ENCODE results near the gene CCL24.

DNA sequence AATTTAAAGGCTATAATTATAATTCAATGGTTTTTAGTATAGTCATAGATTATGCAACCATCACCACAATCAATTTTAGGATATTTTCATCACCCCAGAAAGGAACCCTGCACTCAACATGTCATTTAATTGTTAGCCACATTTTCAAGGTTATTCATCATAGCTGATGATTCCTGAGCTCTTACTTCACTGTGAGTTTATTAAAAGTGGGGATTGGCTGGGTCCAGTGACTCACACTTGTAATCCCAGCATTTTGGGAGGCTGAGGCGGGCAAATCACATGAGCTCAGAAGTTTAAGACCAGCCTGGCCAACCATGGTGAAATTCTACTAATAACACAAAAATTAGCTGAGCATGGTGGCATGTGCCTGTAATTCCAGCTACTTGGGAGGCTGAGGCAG lies 42.4 kb downstream of the CCL24 start:
- TF ChIP-seq, protein P1, sequence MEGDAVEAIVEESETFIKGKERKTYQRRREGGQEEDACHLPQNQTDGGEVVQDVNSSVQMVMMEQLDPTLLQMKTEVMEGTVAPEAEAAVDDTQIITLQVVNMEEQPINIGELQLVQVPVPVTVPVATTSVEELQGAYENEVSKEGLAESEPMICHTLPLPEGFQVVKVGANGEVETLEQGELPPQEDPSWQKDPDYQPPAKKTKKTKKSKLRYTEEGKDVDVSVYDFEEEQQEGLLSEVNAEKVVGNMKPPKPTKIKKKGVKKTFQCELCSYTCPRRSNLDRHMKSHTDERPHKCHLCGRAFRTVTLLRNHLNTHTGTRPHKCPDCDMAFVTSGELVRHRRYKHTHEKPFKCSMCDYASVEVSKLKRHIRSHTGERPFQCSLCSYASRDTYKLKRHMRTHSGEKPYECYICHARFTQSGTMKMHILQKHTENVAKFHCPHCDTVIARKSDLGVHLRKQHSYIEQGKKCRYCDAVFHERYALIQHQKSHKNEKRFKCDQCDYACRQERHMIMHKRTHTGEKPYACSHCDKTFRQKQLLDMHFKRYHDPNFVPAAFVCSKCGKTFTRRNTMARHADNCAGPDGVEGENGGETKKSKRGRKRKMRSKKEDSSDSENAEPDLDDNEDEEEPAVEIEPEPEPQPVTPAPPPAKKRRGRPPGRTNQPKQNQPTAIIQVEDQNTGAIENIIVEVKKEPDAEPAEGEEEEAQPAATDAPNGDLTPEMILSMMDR (conservative IDR thresholded peaks at IDR 0.05; ENCODE audit: low read length) = no peak
- TF ChIP-seq EZH2phosphoT487 (IDR thresholded peaks at IDR 0.05; ENCODE audit: borderline replicate concordance, low read depth, low read length) = no peak
